ENCODE measurements around the gene CKAP5.
"Not testable (repeated sequence)": the region's sequence is repeated elsewhere in the genome, so short reads cannot be mapped to it uniquely, and the experiment has no call there.

Gene CKAP5

DNA sequence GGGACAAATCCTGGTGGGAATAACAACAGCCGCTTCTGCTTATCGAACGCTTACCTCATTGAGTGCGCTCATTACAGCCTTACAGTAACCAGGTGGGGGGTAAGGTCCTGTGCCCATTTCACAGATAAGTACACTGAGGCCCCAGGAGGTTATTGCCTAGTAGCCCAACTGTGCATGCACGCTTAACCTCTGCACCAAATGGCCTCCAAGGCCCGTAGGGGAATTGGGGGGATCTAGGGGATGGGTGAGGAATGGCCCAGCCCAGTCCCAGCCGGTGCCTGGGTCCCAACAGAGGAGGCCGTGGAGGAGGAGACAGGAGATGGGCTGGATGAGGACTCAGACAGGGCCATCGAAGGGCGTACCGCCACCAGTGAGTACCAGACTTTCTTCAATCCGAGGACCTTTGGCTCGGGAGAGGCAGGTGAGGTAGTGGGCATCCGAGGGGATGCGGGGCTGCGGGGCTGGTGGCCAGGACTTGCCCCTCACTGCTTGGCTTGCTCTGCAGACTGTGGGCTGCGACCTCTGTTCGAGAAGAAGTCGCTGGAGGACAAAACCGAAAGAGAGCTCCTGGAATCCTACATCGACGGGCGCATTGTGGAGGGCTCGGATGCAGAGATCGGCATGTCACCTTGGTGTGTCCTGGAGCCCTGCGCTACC, 119.7 kb downstream of the CKAP5 start:
- DNase-seq (ENCODE audit: low read depth in 2 of 2): no peak

GRCh38 chr11:46725338-46726205, 120.5 kb downstream of the CKAP5 start:
- DNase-seq (ENCODE audit: low read depth in 2 of 2): no peak

- DNase-seq (ENCODE audit: low read depth in 2 of 2): no peak
These were observed 122.0 kb downstream of the CKAP5 start for GRCh38 chr11:46724088-46724487.

DNA sequence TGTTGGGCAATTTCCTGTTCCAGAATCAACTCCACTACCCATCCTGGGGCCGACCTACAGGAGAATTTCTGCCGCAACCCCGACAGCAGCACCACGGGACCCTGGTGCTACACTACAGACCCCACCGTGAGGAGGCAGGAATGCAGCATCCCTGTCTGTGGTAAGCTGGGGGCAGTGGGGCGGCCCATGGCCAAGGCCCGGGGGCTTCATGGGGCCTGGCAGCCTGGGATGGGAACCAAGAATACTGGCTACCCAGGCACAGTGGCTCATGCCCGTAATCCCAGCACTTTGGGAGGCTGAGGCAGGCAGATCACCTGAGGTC, 122.8 kb downstream of the CKAP5 start:
- no peak for DNase-seq (ENCODE audit: low read depth in 2 of 2)

DNA sequence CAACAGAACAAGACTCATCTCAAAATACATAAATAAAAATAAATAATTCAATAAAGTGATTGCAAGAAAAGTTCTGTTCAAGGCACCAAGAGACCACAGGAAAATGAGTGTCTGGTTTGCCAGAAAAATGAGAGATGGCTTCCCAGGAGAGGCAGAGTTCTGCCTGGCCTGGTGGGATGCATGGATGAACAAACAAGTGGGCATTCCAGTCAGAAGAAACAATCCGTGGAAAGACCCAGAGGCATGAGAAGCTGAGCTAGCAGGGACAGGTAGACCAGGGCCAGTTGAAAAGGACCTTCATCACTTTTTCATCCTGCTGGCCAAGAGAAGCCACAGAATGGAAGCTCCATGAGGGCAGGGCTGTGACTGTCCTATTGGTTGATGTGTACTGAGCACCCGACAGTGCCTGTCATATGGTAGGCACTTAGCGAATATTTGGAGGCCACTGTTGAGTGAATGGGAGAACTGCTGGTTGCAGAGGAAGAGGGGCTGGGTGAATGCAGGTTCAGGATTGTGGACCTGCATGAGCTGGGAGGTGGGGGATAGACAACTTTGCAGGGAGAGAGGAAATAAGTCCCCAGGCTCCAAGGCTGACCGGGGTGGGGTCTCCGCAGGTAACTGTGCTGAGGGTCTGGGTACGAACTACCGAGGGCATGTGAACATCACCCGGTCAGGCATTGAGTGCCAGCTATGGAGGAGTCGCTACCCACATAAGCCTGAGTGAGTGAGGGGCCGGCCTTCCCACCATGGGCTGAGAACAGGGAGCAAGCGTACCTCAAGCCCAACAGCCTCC, 123.3 kb downstream of the CKAP5 start:
- DNase-seq (ENCODE audit: low read depth in 2 of 2): no peak

GRCh38 chr11:46721286-46721685, 124.8 kb downstream of the CKAP5 start:
- DNase-seq (ENCODE audit: low read depth in 2 of 2): no peak

DNA sequence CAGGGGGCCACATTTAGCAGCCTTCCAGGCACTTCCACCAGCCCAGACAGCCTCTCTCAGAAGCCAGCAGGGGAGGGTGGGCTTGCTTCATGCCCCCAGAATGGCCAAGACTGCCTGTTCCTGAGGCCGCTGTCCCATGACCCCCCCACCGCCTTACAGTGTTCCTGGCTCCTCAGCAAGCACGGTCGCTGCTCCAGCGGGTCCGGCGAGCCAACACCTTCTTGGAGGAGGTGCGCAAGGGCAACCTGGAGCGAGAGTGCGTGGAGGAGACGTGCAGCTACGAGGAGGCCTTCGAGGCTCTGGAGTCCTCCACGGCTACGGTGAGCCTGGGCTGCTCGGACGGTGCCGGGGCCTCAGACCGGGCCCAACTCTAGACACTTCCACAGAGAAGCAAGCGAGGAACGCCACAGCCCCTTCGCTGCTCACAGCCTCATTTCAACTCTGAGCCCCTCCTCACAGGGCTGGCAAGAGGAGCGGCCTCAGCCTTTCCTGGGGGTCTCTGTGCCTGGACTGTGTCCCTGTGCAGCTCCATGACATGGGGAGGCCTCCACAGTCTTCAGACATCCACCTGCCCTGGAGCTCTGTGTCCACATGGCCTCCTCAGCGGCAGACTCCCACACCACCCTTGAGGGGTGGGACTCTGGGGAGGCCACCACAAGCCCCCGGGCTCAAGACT, 126.4 kb downstream of the CKAP5 start:
- DNase-seq (ENCODE audit: low read depth in 2 of 2): no peak

- DNase-seq (ENCODE audit: low read depth in 2 of 2): no peak
These were observed 127.0 kb downstream of the CKAP5 start, which contains the start of gene F2 for GRCh38 chr11:46719048-46719542. F2 (plus strand) TSS chr11:46719213; CDS start chr11:46719236, 23 bp downstream.

- no peak for DNase-seq (ENCODE audit: low read depth in 2 of 2)
These were observed 127.7 kb downstream of the CKAP5 start for GRCh38 chr11:46718155-46719019.

DNA sequence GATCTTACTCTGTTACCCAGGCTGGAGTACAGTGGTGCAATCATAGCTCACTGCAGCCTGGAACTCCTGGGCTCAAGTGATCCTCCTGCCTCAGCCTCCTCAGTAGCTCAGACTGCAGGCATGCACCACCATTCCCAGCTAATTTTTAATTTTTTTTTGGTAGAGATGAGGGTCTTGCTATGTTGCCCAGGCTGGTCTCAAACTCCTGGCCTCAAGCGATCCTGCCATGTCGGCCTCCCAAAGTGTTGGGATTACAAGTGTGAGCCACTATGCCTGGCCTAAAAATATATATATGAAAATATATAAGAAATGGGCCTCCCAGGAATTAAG, 128.3 kb downstream of the CKAP5 start:
- not testable (repeated sequence) for DNase-seq (ENCODE audit: low read depth in 2 of 2)

- DNase-seq (ENCODE audit: low read depth in 2 of 2): no peak
These were observed 133.1 kb downstream of the CKAP5 start for GRCh38 chr11:46712874-46713576.

DNA sequence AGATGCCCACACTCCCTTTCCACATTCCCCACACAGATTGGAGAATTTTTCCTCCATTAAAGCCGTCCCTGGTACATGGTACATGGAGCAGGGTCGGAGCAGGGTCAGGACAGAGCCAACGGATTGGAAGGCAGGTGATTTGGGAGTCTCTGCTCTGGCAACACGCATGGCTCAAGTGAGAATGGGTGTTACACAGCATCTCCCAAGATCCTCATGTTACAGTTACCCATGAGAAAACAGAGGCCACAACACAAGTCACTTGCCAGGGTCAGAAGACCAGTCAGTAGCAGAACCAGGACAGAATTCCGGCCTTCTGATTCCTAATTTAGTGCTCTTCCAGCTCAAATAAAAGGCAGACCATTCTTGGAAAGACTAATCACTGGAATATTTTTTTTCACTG, 134.8 kb downstream of the CKAP5 start:
- DNase-seq (ENCODE audit: low read depth in 2 of 2): no peak

DNA sequence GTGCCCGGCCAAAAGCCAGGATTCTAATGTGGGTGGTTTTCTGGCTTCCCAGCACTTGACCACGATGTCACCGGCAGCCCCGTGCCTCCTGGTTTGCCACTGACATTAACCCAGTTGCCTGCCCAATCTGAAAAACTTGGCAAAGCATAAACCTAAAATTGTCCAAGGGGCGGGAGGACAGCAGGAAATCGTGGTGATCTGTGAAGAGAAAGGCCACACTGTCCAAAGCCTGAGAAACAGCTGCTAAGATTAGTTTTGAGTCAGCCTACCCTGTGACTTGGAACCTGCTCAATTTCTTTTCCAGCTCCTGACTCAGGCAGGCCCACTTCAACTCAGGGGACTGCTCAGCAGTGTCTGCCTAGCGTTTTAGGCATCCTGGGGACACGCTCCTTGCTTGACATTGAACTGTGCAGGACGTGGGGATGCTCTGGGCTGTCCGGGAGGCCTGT, 135.2 kb downstream of the CKAP5 start:
- no peak for DNase-seq (ENCODE audit: low read depth in 2 of 2)

GRCh38 chr11:46709351-46709750, 136.7 kb downstream of the CKAP5 start:
- not testable (repeated sequence) for DNase-seq (ENCODE audit: low read depth in 2 of 2)

GRCh38 chr11:46706886-46707285, 139.2 kb downstream of the CKAP5 start:
- no peak for DNase-seq (ENCODE audit: low read depth in 2 of 2)

DNA sequence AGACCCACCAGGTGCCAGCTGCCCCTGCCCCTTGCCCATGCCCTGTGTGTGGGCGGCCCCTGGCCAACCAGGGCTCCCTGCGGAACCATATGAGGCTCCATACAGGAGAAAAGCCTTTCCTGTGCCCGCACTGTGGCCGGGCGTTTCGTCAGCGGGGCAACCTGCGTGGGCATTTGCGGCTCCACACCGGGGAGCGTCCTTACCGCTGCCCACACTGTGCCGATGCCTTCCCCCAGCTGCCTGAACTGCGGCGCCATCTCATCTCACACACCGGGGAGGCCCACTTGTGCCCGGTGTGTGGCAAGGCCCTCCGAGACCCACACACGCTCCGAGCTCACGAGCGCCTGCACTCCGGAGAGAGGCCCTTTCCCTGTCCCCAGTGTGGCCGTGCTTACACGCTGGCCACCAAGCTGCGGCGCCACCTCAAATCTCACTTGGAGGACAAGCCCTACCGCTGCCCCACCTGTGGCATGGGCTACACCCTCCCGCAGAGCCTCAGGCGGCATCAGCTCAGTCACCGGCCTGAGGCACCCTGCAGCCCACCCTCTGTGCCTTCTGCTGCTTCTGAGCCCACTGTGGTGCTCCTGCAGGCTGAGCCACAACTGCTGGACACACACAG, 140.9 kb downstream of the CKAP5 start:
- no peak for DNase-seq (ENCODE audit: low read depth in 2 of 2)

- no peak for DNase-seq (ENCODE audit: low read depth in 2 of 2)
These were observed 144.9 kb downstream of the CKAP5 start for GRCh38 chr11:46701078-46701654.

GRCh38 chr11:46700241-46701077, 145.6 kb downstream of the CKAP5 start, which contains the start of the genes ARHGAP1 and ZNF408:
ARHGAP1 (minus strand) TSS chr11:46700619; CDS start chr11:46696107, 4,512 bp downstream.
ZNF408 (plus strand) TSS chr11:46701031; CDS start chr11:46701048, 17 bp downstream.
- peak; percentile 98 for DNase-seq (ENCODE audit: low read depth in 2 of 2)

All from stimulated activated CD8-positive, alpha-beta memory T cell treated with anti-CD3 and anti-CD28 coated beads, Interleukin-7, amount 100 ng/mL, for 1 hour (primary cell).